Upper lobe of left lung (tissue), 4 donors: ENCODE measurements around the gene NGB.

Experiments
- CTCF ChIP-seq, 6 experiments: fragments of 450-650 bp in 4 of 6; fragments of 200-600 bp in 2 of 6; sonication (generic) in 2 of 6; IDR thresholded peaks; one replicate each; pipeline ENCODE4 v1.5.1; 2016 to 2019; ENCODE audit warnings: antibody characterized with exemption in 6 of 6
- POLR2AphosphoS5 ChIP-seq, 2 donors: sonication (generic); formaldehyde crosslinking; IDR thresholded peaks; one replicate each; pipeline ENCODE4 v1.5.1; 2017; ENCODE audit warnings: antibody characterized with exemption in 2 of 2

- no peak for TF ChIP-seq CTCF (IDR thresholded peaks at IDR 0.05)
- TF ChIP-seq POLR2AphosphoS5 (IDR thresholded peaks at IDR 0.05): no peak
Measured at GRCh38 chr14:77236814-77237213, 34.2 kb downstream of the NGB start.
